ENCODE measurements around the gene STN1.

The STN1 gene

DNA sequence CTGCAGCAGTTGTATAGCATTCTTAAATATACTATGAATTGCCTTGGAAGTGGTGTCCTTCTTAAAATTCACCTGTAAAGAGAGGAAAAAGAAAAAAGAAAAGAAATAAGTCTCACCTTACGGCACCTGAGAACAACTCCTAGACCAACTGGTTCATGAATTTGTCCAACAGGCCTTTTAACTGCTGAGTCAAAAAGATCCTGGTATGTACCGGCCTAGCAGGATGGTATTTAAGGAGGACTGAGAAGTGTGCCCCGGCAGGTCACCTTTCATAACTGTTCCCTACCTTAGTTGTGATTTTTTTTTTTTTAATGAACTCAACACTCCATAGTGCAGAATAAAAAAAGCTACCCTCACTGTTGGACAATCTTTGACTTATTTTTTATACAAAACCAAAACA, 25.8 kb downstream of the STN1 start:
- DNase-seq = no peak

GRCh38 chr10:103890688-103891087, 27.3 kb downstream of the STN1 start:
- no peak for DNase-seq

- DNase-seq = no peak
These were observed 27.8 kb downstream of the STN1 start for GRCh38 chr10:103890194-103890658.

- no peak for DNase-seq
These were observed 28.8 kb downstream of the STN1 start for GRCh38 chr10:103889121-103889720.

- DNase-seq = peak in 1 of 2 experiments; percentile 15
These were observed 29.7 kb downstream of the STN1 start for GRCh38 chr10:103888113-103888841.

- DNase-seq = no peak
These were observed 32.4 kb downstream of the STN1 start for GRCh38 chr10:103885617-103886016.

GRCh38 chr10:103884681-103885139, 33.3 kb downstream of the STN1 start:
- peak in 1 of 2 experiments; percentile 46 for DNase-seq

DNA sequence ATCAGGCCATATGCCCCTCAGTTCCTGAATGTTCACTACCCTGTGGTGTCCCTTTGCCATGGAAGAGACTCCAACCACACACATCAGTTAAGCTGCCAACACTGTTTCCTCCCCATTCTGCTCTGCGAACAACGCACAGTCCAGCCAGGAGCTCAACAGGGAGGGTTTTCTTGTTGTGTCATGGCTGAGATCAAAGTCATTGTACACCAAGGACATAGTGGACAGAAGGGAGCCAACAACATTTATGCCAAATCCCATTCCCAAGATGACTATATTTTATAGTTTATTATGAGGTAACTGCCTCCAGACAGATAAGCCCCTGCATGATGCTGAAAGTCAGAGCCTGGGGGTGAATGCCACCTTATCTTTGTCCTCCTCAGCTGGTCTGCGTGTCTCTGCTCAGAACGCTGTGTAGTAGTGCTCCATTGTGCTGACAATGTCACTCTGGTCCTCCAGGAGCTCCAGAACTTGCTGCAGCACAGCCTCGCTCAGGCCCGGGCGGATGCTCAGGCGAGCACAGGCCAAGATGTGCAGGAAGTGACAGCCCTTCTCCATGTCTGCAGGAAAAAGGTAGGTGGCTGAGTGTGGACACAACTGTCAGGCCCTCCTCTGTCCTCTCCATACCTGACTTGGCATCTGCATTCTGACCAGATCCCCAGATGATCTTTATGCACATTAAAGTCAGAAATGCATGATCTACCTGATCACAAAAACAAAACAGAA, 35.5 kb downstream of the STN1 start:
- DNase-seq = no peak

- DNase-seq = no peak
These were observed 36.3 kb downstream of the STN1 start for GRCh38 chr10:103881416-103882284.

- DNase-seq = no peak
These were observed 38.2 kb downstream of the STN1 start for GRCh38 chr10:103879831-103880230.

DNA sequence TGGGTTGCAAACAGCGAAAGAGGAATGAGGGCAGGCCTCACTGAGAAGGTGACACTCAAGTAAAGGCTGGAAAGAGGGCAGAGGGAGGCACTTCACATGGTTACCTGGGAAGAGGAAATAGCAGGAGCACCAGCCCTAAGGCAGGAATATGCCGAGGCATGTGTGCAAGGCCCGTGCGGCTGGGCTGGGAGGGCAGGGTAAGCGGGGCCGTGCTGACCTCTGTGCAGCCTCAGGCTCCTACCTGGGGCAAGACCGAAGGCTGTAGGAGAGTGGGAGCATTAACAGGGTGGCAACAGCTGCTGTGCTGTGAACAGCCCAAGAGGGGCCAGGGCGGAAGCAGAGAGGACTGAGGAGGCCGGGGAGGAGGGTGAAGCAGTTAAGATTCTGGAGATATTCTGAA, 38.6 kb downstream of the STN1 start:
- no peak for DNase-seq

- DNase-seq = no peak
These were observed 40.1 kb downstream of the STN1 start for GRCh38 chr10:103877861-103878260.

DNA sequence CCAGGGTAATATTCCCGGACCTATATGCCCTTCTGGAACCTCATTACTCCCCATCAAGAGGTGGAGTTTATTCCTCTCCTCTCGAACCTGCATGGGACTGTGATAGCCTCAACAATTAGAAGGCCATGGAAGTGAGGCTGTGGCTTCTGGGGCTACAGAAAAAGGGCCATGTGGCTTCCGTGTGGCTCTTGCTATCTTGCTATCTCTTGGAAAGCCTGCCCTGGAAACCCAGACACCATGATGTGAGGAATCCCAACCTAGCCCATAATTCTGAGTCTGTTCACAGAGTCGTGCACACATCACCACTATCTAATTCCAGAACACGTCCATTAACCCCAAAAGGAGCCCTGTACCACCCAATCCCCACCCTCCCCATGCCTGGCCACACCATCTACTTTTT, 41.8 kb downstream of the STN1 start:
- no peak for DNase-seq

GRCh38 chr10:103874730-103875129, 43.3 kb downstream of the STN1 start:
- DNase-seq = peak in 1 of 2 experiments; percentile 15

GRCh38 chr10:103872137-103872931, 45.6 kb downstream of the STN1 start:
- peak in 1 of 2 experiments; percentile 27 for DNase-seq

DNA sequence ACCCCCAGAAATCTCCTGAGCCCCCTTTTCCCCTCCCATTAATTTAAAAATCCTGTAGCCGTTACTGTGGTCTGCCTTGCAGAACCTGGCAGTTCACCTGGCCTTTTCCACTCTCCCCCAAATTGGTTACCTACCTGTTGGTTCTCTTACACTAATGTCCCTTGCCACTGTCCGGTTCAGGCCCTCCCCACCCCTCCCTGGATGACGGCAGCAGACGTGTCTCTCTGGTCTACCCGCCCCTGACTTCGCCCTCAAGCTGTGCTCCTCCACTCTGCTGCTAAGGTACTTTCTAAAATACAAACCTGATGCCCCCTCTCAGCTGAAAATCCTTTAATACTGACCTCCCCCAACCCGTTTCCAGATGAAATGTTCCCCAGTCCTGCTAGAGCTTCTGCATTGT, 47.0 kb downstream of the STN1 start:
- no peak for DNase-seq

DNA sequence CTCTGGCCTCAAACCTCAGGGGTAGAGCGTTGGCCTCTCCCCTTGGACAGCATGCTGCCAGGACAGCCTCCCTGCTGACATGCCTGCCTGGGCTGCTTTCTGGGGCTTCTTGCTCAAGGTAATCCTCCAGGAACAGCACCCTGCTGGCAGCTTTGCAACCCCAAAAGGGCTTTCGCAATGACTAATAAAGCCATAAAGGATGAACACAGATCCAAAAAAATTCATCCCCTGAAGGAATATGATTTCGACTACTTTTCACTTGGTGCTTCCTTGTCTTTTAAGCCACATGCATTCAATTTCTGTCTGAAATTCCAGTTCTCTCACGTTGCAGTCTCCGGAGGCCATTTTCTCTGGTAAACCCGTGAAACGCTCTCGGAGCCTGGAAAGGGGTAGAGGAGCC, 47.5 kb downstream of the STN1 start:
- no peak for DNase-seq

GRCh38 chr10:103869336-103869735, 48.6 kb downstream of the STN1 start:
- DNase-seq = no peak

- DNase-seq = no peak
These were observed 49.8 kb downstream of the STN1 start for GRCh38 chr10:103868200-103868599.

- no peak for DNase-seq
These were observed 56.5 kb downstream of the STN1 start for GRCh38 chr10:103861505-103861904.

DNA sequence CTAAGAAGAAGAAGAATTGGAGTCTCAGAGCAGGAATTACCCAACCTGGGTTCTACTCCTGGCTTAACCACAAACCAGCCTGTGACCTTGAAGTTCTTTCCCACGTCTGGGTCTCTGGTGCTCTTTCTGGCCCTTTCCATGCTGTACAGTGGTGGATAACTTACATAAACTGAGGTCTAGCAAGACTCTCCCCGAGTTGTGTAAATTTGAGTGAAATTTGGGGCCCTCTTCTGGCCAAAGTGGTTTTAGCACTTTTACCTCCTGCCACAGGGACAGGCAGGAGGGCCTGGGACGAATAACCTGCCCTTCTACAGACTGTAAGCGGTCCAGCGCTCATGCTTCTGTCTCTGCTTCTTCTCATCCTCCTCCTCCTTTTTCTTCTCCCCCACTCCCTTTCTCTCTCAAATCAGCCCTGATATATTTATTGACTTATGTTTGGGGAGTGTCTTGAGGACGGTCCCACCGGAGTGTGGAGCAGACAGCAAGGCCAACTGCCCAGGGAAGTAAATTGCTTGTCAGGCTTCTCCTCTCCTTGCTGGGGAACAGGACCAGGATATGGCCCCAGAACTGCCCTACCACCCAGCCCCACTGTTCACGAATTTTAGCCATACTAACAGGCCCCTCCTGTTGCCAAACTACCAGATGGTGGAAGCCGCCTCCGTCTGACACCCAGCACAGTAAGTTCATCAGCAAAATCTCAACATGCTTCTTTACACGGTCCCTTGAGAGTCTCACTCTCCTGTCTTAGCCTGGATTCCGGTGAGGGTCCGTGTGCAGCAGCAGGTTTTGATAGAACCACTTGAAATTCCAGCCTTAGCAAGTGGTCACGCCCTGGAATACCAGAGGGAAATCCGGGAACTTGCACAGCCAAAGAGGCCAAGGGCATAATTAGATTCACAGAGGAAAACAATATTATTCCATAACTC, 58.6 kb downstream of the STN1 start:
- peak; percentile 26 to 36 for DNase-seq
